Measurements from ENCODE around the gene TBX20.
"Not testable (repeated sequence)": the region's sequence is repeated elsewhere in the genome, so short reads cannot be mapped to it uniquely, and the experiment has no call there.

DNA sequence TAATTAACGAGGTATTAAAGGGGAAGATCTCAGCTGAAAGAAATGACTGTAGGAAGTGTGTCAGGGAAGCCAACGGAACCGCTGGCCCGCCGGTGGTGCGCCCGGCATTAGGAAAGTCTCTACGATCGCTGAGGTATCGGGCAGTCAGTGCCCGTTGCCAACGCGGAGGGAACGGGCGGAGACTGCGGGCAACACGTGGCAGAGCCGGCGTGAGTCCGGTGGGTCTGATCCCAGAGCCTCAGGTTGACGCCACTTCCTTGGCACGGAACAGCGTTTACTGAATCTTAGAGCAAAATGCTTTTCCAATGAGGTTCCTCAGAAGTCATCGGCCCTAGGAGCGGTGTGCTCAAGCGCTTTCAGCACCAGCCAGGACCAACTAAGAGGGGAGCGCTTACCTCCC, 67.1 kb downstream of the TBX20 start:
- TF ChIP-seq, protein P1, sequence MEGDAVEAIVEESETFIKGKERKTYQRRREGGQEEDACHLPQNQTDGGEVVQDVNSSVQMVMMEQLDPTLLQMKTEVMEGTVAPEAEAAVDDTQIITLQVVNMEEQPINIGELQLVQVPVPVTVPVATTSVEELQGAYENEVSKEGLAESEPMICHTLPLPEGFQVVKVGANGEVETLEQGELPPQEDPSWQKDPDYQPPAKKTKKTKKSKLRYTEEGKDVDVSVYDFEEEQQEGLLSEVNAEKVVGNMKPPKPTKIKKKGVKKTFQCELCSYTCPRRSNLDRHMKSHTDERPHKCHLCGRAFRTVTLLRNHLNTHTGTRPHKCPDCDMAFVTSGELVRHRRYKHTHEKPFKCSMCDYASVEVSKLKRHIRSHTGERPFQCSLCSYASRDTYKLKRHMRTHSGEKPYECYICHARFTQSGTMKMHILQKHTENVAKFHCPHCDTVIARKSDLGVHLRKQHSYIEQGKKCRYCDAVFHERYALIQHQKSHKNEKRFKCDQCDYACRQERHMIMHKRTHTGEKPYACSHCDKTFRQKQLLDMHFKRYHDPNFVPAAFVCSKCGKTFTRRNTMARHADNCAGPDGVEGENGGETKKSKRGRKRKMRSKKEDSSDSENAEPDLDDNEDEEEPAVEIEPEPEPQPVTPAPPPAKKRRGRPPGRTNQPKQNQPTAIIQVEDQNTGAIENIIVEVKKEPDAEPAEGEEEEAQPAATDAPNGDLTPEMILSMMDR (IDR thresholded peaks at IDR 0.05; ENCODE audit: insufficient read depth, low read depth, low read length), result not testable (repeated sequence)
- not testable (repeated sequence) for TF ChIP-seq EZH2 (IDR thresholded peaks at IDR 0.05; ENCODE audit: insufficient read depth, low read length)

All from astrocyte (in vitro differentiated cells and primary cell).